ENCODE results near the gene OTOG. TPM values are rescaled to one million over a fixed set of nuclear protein-coding genes. Genes with fewer than 3 reads are reported as not detected.

The OTOG gene
- total and polyA plus RNA-seq, 2 donors (not counting 1 experiment from before 2014, with no cell fraction given) = not detected

GRCh38 chr11:17575431-17576425 is 28.7 kb downstream of the OTOG start:
- Mint-ChIP-seq H3K4me3 (no peak overlapping the region), H3K4me1 (peaks cover 5% of the 10 kb centered on the region), H3K27ac (no peak overlapping the region), H3K9me3 (ENCODE audit: insufficient read depth) (no peaks in the 10 kb centered on the region), H3K27me3 (peaks cover 4% of the 10 kb centered on the region)
- no peak overlapping the region for H3K4me3 ChIP-seq (ENCODE audit: control extremely low read depth in 1 of 5, extremely low read depth in 1 of 5, insufficient read depth in 1 of 5, low read depth in 2 of 5, low read length in 4 of 5)
- TF ChIP-seq EZH2 (IDR thresholded peaks at IDR 0.05; ENCODE audit: borderline replicate concordance, insufficient read depth, low read depth, low read length, poor library complexity, severe bottlenecking) = no peak
- TF ChIP-seq CTCF (IDR thresholded peaks at IDR 0.05) = no peak
- no peak overlapping the region for H3K4me2 ChIP-seq (replicated peaks; ENCODE audit: low read depth, low read length, poor library complexity, severe bottlenecking)
- ATAC-seq (ENCODE audit: low read depth) (no peak), DNase-seq (no peak)
- H4K20me1 ChIP-seq (ENCODE audit: control insufficient read depth, insufficient read depth, low read length, poor library complexity, severe bottlenecking) = no peaks in the 10 kb centered on the region
- no peaks in the 10 kb centered on the region for H3K27me3 ChIP-seq (replicated peaks in 1 of 4; ENCODE audit: control extremely low read depth in 1 of 4, control insufficient read depth in 3 of 4, insufficient read depth in 4 of 4, low read length in 3 of 4)
- intact Hi-C loops (cut with micrococcal nuclease) = no loop called here
- H3K79me2 ChIP-seq (ENCODE audit: control insufficient read depth, insufficient read depth, low read length) = no peaks in the 10 kb centered on the region
- H3K36me3 ChIP-seq (replicated peaks in 1 of 2; ENCODE audit: control extremely low read depth in 1 of 2, control insufficient read depth in 1 of 2, extremely low read depth in 1 of 2, insufficient read depth in 2 of 2, low read length in 1 of 2) = no peaks in the 10 kb centered on the region
- H3K9ac ChIP-seq (ENCODE audit: low read length) = no peak overlapping the region
- H2AFZ ChIP-seq (ENCODE audit: insufficient read depth, low read depth, low read length, poor library complexity, severe bottlenecking) = no peak overlapping the region
- H3K27ac ChIP-seq (ENCODE audit: low read length in 2 of 2) = no peak overlapping the region
- H3K4me1 ChIP-seq (ENCODE audit: control insufficient read depth in 2 of 2, insufficient read depth in 2 of 2, low read length in 2 of 2) = no peaks in the 10 kb centered on the region
- ChIA-PET POLR2A (no interaction called here), CTCF (no interaction called here)
- no peaks in the 10 kb centered on the region for H3K9me3 ChIP-seq (ENCODE audit: control extremely low read depth in 1 of 3, control insufficient read depth in 2 of 3, insufficient read depth in 1 of 3, low read length in 2 of 3)
- WGBS (ENCODE audit: insufficient coverage) = 89% methylated on average over 13 of the region's 16 CpGs

- Histone ChIP-seq H3K4me1 (ENCODE audit: control insufficient read depth in 2 of 2, insufficient read depth in 2 of 2, low read length in 2 of 2) (no peaks in the 10 kb centered on the region), H3K36me3 (replicated peaks in 1 of 2; ENCODE audit: control extremely low read depth in 1 of 2, control insufficient read depth in 1 of 2, extremely low read depth in 1 of 2, insufficient read depth in 2 of 2, low read length in 1 of 2) (no peaks in the 10 kb centered on the region), H3K9me3 (ENCODE audit: control extremely low read depth in 1 of 3, control insufficient read depth in 2 of 3, insufficient read depth in 1 of 3, low read length in 2 of 3) (peaks cover 0 to 1% (median 0%) of the 10 kb centered on the region in 3 donors), H3K27me3 (replicated peaks in 1 of 4; ENCODE audit: control extremely low read depth in 1 of 4, control insufficient read depth in 3 of 4, insufficient read depth in 4 of 4, low read length in 3 of 4) (no peaks in the 10 kb centered on the region), H2AFZ (ENCODE audit: insufficient read depth, low read depth, low read length, poor library complexity, severe bottlenecking) (no peak overlapping the region), H3K27ac (ENCODE audit: low read length in 2 of 2) (no peak overlapping the region), H4K20me1 (ENCODE audit: control insufficient read depth, insufficient read depth, low read length, poor library complexity, severe bottlenecking) (no peaks in the 10 kb centered on the region), H3K79me2 (ENCODE audit: control insufficient read depth, insufficient read depth, low read length) (no peaks in the 10 kb centered on the region), H3K4me2 (replicated peaks; ENCODE audit: low read depth, low read length, poor library complexity, severe bottlenecking) (no peak overlapping the region), H3K9ac (ENCODE audit: low read length) (no peak overlapping the region), H3K4me3 (ENCODE audit: control extremely low read depth in 1 of 5, extremely low read depth in 1 of 5, insufficient read depth in 1 of 5, low read depth in 2 of 5, low read length in 4 of 5) (no peak overlapping the region)
- POLR2A ChIA-PET = no interaction called here
- Mint-ChIP-seq H3K9me3 (ENCODE audit: insufficient read depth) (peaks cover 2% of the 10 kb centered on the region), H3K4me1 (no peaks in the 10 kb centered on the region), H3K27ac (no peak overlapping the region), H3K4me3 (no peak overlapping the region), H3K27me3 (peaks cover 3% of the 10 kb centered on the region)
- intact Hi-C loops (cut with micrococcal nuclease) = no loop called here
- DNase-seq (no peak), ATAC-seq (ENCODE audit: low read depth) (no peak)
- CTCF ChIA-PET = no interaction called here
- WGBS (ENCODE audit: insufficient coverage) = 87% methylated on average over 11 of the region's 11 CpGs
- no peak for TF ChIP-seq EZH2 (IDR thresholded peaks at IDR 0.05; ENCODE audit: borderline replicate concordance, insufficient read depth, low read depth, low read length, poor library complexity, severe bottlenecking)
- no peak for TF ChIP-seq CTCF (IDR thresholded peaks at IDR 0.05)
Measured at GRCh38 chr11:17578296-17578695, 31.2 kb downstream of the OTOG start.
